AG10803 (cell line): ENCODE measurements around the gene HNRNPUL1.

Experiments used
- DNase-seq: peaks from one replicate; pipeline ENCODE4 v3.0.0; 2010; ENCODE audit warnings: low read depth
- H3K4me3 ChIP-seq: 2 replicates; pipeline ENCODE4 v1.5.1; 2011; ENCODE audit warnings: mild to moderate bottlenecking, low read length, control low read depth
- TF ChIP-seq, protein P1 (sequence below): conservative IDR thresholded peaks from 2 replicates; pipeline ENCODE4 v1.5.1; 2011; ENCODE audit warnings: mild to moderate bottlenecking, low read length, control low read depth, inconsistent platforms

HNRNPUL1 gene

GRCh38 chr19:41319500-41320184 lies 55.5 kb downstream of the HNRNPUL1 start:
- DNase-seq = no peak
- TF ChIP-seq, protein P1, sequence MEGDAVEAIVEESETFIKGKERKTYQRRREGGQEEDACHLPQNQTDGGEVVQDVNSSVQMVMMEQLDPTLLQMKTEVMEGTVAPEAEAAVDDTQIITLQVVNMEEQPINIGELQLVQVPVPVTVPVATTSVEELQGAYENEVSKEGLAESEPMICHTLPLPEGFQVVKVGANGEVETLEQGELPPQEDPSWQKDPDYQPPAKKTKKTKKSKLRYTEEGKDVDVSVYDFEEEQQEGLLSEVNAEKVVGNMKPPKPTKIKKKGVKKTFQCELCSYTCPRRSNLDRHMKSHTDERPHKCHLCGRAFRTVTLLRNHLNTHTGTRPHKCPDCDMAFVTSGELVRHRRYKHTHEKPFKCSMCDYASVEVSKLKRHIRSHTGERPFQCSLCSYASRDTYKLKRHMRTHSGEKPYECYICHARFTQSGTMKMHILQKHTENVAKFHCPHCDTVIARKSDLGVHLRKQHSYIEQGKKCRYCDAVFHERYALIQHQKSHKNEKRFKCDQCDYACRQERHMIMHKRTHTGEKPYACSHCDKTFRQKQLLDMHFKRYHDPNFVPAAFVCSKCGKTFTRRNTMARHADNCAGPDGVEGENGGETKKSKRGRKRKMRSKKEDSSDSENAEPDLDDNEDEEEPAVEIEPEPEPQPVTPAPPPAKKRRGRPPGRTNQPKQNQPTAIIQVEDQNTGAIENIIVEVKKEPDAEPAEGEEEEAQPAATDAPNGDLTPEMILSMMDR = no peak
- no peak overlapping the region for H3K4me3 ChIP-seq

DNA sequence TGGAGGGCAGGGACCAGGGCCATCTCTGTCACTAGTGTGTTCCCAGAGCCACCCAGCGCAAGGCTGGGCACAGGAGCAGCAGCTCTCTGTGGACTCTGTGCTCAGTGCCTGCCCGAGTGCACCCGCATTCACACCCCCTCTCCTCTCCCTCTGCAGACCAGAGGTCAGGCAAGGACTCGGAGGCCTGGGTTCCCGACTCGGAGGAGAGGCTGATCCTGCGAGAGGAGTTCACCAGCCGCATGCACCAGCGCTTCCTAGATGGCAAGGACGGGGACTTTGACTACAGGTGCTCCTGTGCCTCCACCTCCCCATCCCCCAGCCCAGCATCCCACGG lies 56.0 kb downstream of the HNRNPUL1 start:
- no peak overlapping the region for H3K4me3 ChIP-seq
- DNase-seq = no peak
- TF ChIP-seq, protein P1 = no peak

GRCh38 chr19:41320568-41320967 lies 56.4 kb downstream of the HNRNPUL1 start:
- H3K4me3 ChIP-seq = no peak overlapping the region
- DNase-seq = no peak
- TF ChIP-seq, protein P1 = no peak

DNA sequence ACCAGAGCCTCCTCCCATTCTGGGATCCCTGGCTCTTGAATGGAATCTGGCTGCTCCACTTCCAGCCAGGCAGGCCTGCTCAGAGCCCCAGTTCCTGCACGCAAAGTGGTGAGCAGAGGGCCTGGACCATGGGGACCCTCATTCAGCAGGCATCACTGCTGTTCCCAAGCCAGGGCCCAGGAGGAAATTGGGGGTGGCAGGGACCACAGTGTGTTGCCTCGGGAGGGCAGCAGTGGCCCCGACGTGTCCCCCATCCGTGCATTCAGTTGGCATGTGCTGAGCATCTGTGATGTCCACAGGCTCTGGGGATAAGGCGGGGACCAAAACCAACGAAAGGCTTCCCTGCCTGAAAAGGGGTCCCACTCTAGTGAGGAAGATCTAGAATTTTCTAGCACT lies 57.0 kb downstream of the HNRNPUL1 start:
- H3K4me3 ChIP-seq = no peak overlapping the region
- no peak for DNase-seq
- TF ChIP-seq, protein P1 = no peak

DNA sequence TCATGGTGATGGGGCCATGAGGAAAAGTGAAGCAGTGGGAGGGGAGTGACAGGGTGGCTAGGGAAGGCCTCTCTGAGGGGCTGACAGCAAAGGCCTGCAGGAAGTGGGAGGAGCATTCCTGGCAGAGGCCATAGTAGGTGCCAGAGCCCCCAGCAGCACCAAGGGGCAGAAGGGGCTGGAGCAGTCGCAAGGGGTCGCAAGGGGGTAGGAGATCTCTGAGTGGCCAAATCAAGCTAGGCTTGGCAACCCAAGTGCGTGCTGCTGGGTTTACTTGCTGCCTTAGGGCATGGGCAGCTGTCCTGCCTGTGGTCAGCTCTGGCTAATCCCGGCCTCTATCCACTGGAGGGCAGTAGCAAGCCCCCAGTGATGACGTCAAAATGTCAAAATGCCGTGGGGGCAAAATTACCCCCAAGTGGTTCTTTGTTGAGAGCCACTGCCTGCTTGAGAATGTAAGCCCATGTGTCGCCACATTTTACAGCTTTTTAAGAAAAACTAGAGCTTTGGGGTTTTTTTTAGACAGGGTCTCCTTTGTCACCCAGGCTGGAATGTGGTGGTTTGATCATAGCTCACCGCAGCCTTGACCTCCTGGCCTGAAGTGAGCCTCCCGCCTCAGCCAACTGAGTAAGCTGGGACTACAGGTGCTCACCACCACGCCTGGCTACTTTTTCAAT lies 57.6 kb downstream of the HNRNPUL1 start:
- DNase-seq = peak; percentile 70
- TF ChIP-seq, protein P1 = peak; percentile 78
- no peak overlapping the region for H3K4me3 ChIP-seq

- no peak overlapping the region for H3K4me3 ChIP-seq
- no peak for DNase-seq
- TF ChIP-seq, protein P1 = no peak
Observed at GRCh38 chr19:41322451-41322850, 58.3 kb downstream of the HNRNPUL1 start.

GRCh38 chr19:41323023-41323422 lies 58.9 kb downstream of the HNRNPUL1 start:
- H3K4me3 ChIP-seq = peak overlapping the region; percentile 26
- DNase-seq = peak; percentile 64

More at GRCh38 chr19:41323023-41323422, 58.9 kb downstream of the HNRNPUL1 start:
- TF ChIP-seq, protein P1 = no peak
